Measurements from ENCODE around the gene SPRING1. TPM values are rescaled to one million over a fixed set of nuclear protein-coding genes. Genes with fewer than 3 reads are reported as not detected.
"Not testable (repeated sequence)": the region's sequence is repeated elsewhere in the genome, so short reads cannot be mapped to it uniquely, and the experiment has no call there.

The SPRING1 gene
- total and polyA plus RNA-seq, 7 experiments from 2014 or later: 12.1 to 29.5 (median 23.5) TPM

DNA sequence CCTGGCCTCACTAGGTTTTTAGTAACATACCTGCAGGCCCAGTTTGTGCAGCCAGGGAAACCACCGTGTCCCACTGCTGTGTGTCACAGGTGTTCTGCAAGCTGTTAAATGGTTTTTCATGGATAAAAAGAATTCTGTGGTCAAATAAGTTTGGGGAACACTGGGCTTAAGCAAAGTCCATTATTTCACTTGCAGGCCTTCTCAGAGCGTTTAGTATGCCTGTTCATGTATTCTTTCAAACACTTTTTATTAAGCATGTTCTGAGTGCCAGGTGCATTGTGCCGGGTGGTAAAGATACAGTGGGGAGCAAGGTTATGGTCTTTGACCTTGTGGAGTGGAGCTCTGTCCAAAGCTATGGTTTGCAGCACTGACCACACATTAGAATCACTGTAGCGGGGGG, 7.7 kb upstream of the SPRING1 start:
- Mint-ChIP-seq H3K27ac (no peak overlapping the region), H3K9me3 (no peaks in the 10 kb centered on the region), H3K27me3 (no peaks in the 10 kb centered on the region), H3K4me1 (no peaks in the 10 kb centered on the region), H3K36me3 (peaks cover 0 to 10% (median 0%) of the 10 kb centered on the region in 5 donors), H3K4me3 (no peak overlapping the region)
- no peaks in the 10 kb centered on the region for H3K27me3 ChIP-seq (ENCODE audit: control insufficient read depth in 2 of 2, insufficient read depth in 2 of 2, low read length in 2 of 2)
- ATAC-seq (no peak), DNase-seq (no peak)
- CTCF ChIA-PET: no interaction called here
- no peak overlapping the region for H3K27ac ChIP-seq (ENCODE audit: low read depth, low read length)
- H3K9me3 ChIP-seq (ENCODE audit: control insufficient read depth in 2 of 3, low read length in 3 of 3): no peaks in the 10 kb centered on the region
- H3K4me3 ChIP-seq (ENCODE audit: low read length): no peak overlapping the region
- POLR2A ChIA-PET: no interaction called here
- intact Hi-C loops (cut with micrococcal nuclease): no loop called here
- H3K36me3 ChIP-seq (ENCODE audit: control insufficient read depth in 2 of 3, insufficient read depth in 3 of 3, low read length in 3 of 3): no peaks in the 10 kb centered on the region
- no peaks in the 10 kb centered on the region for H3K4me1 ChIP-seq (ENCODE audit: control insufficient read depth in 2 of 2, insufficient read depth in 2 of 2, low read length in 2 of 2)

DNA sequence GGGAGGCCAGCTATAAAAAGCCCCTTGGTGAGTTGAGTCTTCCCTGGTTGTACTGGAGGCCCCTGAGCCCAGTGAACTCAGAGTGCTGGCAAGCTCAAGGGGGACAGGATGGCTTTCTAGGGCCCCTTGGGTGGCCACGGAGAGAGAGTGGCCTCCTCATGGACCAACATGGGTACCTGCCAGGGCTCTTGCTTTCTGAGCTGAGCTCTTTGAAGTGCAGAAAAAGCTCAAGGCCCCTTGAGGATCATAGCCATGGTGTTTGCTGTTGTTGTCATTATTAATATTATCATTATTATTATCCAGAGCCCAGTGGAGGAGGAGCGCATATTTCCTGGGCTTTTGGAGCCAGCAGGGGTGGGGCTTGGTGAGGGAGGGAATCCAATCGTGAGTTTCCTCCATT, 6.9 kb upstream of the SPRING1 start:
- POLR2A ChIA-PET: no interaction called here
- H3K4me1 Mint-ChIP-seq: no peaks in the 10 kb centered on the region
- intact Hi-C loops (cut with micrococcal nuclease): no loop called here
- H3K36me3 Mint-ChIP-seq: peaks cover 0 to 10% (median 0%) of the 10 kb centered on the region in 5 donors
- no peaks in the 10 kb centered on the region for H3K9me3 ChIP-seq (ENCODE audit: control insufficient read depth in 2 of 3, low read length in 3 of 3)
- no peaks in the 10 kb centered on the region for H3K27me3 Mint-ChIP-seq
- ATAC-seq (no peak), DNase-seq (no peak)
- H3K36me3 ChIP-seq (ENCODE audit: control insufficient read depth in 2 of 3, insufficient read depth in 3 of 3, low read length in 3 of 3): no peaks in the 10 kb centered on the region
- H3K4me1 ChIP-seq (ENCODE audit: control insufficient read depth in 2 of 2, insufficient read depth in 2 of 2, low read length in 2 of 2): no peaks in the 10 kb centered on the region
- H3K27ac ChIP-seq (ENCODE audit: low read depth, low read length): no peak overlapping the region
- no peak overlapping the region for H3K4me3 Mint-ChIP-seq
- no peaks in the 10 kb centered on the region for H3K27me3 ChIP-seq (ENCODE audit: control insufficient read depth in 2 of 2, insufficient read depth in 2 of 2, low read length in 2 of 2)
- CTCF ChIA-PET: no interaction called here
- no peak overlapping the region for H3K27ac Mint-ChIP-seq
- H3K9me3 Mint-ChIP-seq: no peaks in the 10 kb centered on the region
- no peak overlapping the region for H3K4me3 ChIP-seq (ENCODE audit: low read length)

DNA sequence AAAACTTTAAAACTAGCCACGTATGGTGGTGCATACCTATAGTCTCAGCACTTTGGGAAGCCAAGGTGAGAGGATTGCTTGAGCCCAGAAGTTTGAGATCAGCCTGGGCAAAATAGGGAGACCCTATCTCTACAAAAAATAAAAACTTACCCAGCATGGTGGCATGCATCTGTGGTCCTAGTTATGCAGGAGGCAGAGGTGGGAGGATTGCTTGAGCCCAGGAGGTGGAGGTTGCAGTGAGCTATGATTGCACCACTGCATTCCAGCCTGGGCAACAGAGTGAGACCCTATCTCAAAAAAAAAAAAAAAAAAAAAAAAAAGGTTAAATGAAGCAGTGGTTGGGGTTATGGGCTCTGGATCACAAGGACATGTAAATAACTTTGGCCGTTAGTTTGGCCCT, 4.9 kb upstream of the SPRING1 start:
- H3K27me3 ChIP-seq (ENCODE audit: control insufficient read depth in 2 of 2, insufficient read depth in 2 of 2, low read length in 2 of 2); H3K27me3 Mint-ChIP-seq; H3K4me3 ChIP-seq (ENCODE audit: low read length); H3K4me3 Mint-ChIP-seq; H3K9me3 Mint-ChIP-seq; H3K27ac ChIP-seq (ENCODE audit: low read depth, low read length); H3K9me3 ChIP-seq (ENCODE audit: control insufficient read depth in 2 of 3, low read length in 3 of 3); intact Hi-C loops (cut with micrococcal nuclease); POLR2A ChIA-PET; H3K27ac Mint-ChIP-seq; ATAC-seq; H3K4me1 ChIP-seq (ENCODE audit: control insufficient read depth in 2 of 2, insufficient read depth in 2 of 2, low read length in 2 of 2); H3K36me3 ChIP-seq (ENCODE audit: control insufficient read depth in 2 of 3, insufficient read depth in 3 of 3, low read length in 3 of 3); DNase-seq; CTCF ChIA-PET: not testable (repeated sequence)
- Mint-ChIP-seq H3K4me1 (peaks cover 3 to 16% (median 12%) of the 10 kb centered on the region in 7 donors), H3K36me3 (peaks cover 0 to 10% (median 0%) of the 10 kb centered on the region in 5 donors)

DNA sequence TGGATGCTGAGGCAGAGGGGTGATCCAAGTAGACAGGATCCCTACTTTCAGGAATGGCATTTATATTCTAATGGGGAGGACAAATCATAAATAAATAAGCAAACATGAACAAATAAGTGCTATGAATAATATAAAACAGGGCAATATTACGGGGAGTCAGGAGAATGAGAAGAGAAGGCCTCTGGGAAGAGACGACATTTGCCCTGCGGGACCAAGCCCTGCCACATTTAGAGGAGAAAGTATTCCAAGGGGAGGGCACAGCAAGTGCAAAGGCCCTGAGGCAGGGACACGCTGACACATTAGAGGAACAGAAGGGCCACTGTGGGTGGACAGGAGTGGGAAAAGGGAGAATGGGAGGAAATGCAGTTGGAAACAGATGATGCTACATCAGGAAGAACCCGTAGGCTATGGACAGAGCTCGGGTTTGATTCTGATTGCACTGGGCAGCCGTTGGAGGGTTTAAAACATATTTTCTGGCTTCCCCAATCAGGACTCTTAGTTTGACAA, 1.6 kb upstream of the SPRING1 start:
- no peak overlapping the region for H3K4me3 ChIP-seq (ENCODE audit: low read length)
- Mint-ChIP-seq H3K27ac (peak overlapping the region in 2 of 9 donors; percentile 59 to 90), H3K36me3 (peaks cover 4 to 16% (median 8%) of the 10 kb centered on the region in 5 donors), H3K4me3 (peak overlapping the region in 3 of 10 donors; percentile 45 to 97 (median 97)), H3K4me1 (peaks cover 18 to 38% (median 31%) of the 10 kb centered on the region in 7 donors), H3K9me3 (no peaks in the 10 kb centered on the region), H3K27me3 (no peaks in the 10 kb centered on the region)
- ATAC-seq: no peak
- H3K4me1 ChIP-seq (ENCODE audit: control insufficient read depth in 2 of 2, insufficient read depth in 2 of 2, low read length in 2 of 2): peaks cover 4 to 12% of the 10 kb centered on the region in 2 donors
- no peaks in the 10 kb centered on the region for H3K9me3 ChIP-seq (ENCODE audit: control insufficient read depth in 2 of 3, low read length in 3 of 3)
- ChIA-PET POLR2A (no interaction called here), CTCF (no interaction called here)
- peaks cover 0 to 8% (median 5%) of the 10 kb centered on the region in 3 experiments for H3K36me3 ChIP-seq (ENCODE audit: control insufficient read depth in 2 of 3, insufficient read depth in 3 of 3, low read length in 3 of 3)
- intact Hi-C loops (cut with micrococcal nuclease): loop anchor here (2.0 to 10.0 kb wide), 6 partner anchors 183 to 1633 kb away; partner anchors contain the start of genes PEBP1 (in 1 of the 2), RFC5 (in 1 of the 2), TAOK3 (in 1 of the 2) and WSB2 (in 1 of the 2)
- no peak overlapping the region for H3K27ac ChIP-seq (ENCODE audit: low read depth, low read length)
- H3K27me3 ChIP-seq (ENCODE audit: control insufficient read depth in 2 of 2, insufficient read depth in 2 of 2, low read length in 2 of 2): no peaks in the 10 kb centered on the region
- no peak for DNase-seq

DNA sequence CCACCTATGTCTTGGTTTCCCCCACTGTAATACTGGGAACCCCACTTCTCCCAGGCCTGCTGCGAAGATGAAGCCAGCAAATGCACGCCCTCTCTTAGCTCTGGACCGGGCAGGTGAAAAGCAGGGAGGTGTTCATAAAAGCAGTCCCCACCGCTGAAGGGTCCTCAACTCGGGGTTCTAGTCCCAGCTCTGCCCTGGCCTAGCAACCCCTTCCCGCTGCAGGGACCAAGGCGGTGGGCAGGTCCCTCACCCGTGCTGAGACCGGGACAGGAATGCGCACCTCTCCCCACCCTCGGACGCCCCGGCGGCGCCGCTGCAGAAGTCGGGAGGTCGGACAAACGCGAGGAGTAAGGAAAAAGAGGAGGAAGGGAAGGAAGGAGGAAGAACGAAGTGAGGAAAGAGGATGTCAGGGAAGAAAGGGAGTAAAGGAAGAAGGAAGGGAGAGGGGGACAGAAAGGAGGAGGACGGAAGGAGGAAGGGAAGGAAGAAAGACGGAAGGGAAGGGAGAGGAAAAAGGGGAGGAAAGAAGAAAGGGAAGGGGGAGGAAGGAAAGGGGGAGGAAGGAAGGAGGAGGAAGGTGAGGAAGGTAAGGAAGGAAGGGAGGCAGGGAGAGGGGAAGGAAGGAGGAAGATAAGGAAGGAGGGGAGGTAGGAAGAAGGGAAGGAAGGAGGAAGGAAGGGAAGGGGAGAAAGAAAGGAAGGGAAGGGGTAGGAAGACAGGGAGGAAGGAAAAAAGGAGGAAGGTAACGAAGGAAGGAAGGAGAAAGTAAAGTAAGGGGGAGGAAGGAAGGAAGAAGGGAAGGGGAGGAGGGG, 701 bp downstream of the SPRING1 start:
- H3K27ac Mint-ChIP-seq: peak overlapping the region; percentile 75 to 90 (median 85)

DNA sequence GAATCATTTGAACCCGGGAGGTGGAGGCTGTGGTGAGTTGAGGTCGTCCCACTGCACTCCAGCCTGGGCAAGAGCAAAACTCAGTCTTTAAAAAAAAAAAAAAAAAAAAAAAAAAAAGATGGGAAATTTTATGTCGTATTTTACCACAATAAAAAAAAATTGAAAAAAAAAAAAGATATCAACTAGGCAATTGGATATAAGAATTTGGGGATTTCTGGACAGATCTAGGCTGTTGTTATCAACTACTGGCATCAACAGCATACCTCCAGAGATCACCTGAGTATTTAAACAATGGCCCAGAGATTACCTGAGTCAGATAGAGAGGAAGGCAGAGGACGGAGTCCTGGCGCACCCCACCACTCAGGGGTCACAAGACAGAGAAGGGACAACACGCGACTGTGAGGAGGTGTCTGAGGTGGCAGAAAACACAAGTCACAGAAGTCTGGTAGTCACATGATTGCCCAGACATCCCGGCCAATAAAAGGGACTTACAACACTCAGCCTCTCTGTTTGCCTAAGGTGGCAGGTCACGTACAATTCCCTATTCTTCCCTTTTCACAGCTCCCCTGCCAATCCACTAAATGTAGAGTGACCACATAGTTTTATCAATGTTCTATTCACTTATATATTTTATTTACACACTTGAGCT, 1.8 kb downstream of the SPRING1 start:
- H3K27ac Mint-ChIP-seq: peak overlapping the region in 5 of 9 donors; percentile 34 to 86 (median 55)
- Histone ChIP-seq H3K4me1 (ENCODE audit: control insufficient read depth in 2 of 2, insufficient read depth in 2 of 2, low read length in 2 of 2) (peaks cover 4 to 12% of the 10 kb centered on the region in 2 donors), H3K9me3 (ENCODE audit: control insufficient read depth in 2 of 3, low read length in 3 of 3) (no peaks in the 10 kb centered on the region), H3K27me3 (ENCODE audit: control insufficient read depth in 2 of 2, insufficient read depth in 2 of 2, low read length in 2 of 2) (no peaks in the 10 kb centered on the region), H3K27ac (ENCODE audit: low read depth, low read length) (no peak overlapping the region), H3K36me3 (ENCODE audit: control insufficient read depth in 2 of 3, insufficient read depth in 3 of 3, low read length in 3 of 3) (peaks cover 0 to 16% (median 5%) of the 10 kb centered on the region in 3 experiments), H3K4me3 (ENCODE audit: low read length) (peak overlapping the region; percentile 75)
- CTCF ChIA-PET: interaction anchor here (1.5 kb wide), 1 partner anchor 32 kb away, joined by 5 read pairs; no protein-coding TSS in a partner anchor
- no peaks in the 10 kb centered on the region for H3K27me3 Mint-ChIP-seq
- intact Hi-C loops (cut with micrococcal nuclease): loop anchor here (5.0 to 10.0 kb wide), 5 partner anchors 186 to 1399 kb away; partner anchors contain the start of genes PEBP1 (in 1 of the 2), RFC5 (in 1 of the 2) and WSB2 (in 1 of the 2)
- H3K4me3 Mint-ChIP-seq: peak overlapping the region; percentile 86 to 100 (median 94)
- no peak for ATAC-seq
- H3K36me3 Mint-ChIP-seq: peaks cover 11 to 25% (median 12%) of the 10 kb centered on the region in 5 donors
- POLR2A ChIA-PET: interaction anchor here (0.6 kb wide), 1 partner anchor 54 kb away, joined by 3 read pairs; no protein-coding TSS in a partner anchor
- no peak for DNase-seq
- H3K9me3 Mint-ChIP-seq: no peaks in the 10 kb centered on the region
- H3K4me1 Mint-ChIP-seq: peaks cover 21 to 53% (median 45%) of the 10 kb centered on the region in 7 donors

More for the DNA sequence above, 701 bp downstream of the SPRING1 start:
- ChIA-PET POLR2A (no interaction called here), CTCF (interaction anchor here (1.5 kb wide), 1 partner anchor 34 kb away, joined by 5 read pairs; no protein-coding TSS in a partner anchor)
- intact Hi-C loops (cut with micrococcal nuclease): loop anchor here (5.0 to 10.0 kb wide), 5 partner anchors 185 to 1398 kb away; partner anchors contain the start of genes PEBP1 (in 1 of the 2), RFC5 (in 1 of the 2) and WSB2 (in 1 of the 2)
- ATAC-seq (no peak), DNase-seq (peak in 2 of 9 donors; percentile 2 to 28)
- peak overlapping the region; percentile 86 to 100 (median 94) for H3K4me3 Mint-ChIP-seq
- Histone ChIP-seq H3K4me1 (ENCODE audit: control insufficient read depth in 2 of 2, insufficient read depth in 2 of 2, low read length in 2 of 2) (peaks cover 4 to 12% of the 10 kb centered on the region in 2 donors), H3K4me3 (ENCODE audit: low read length) (peak overlapping the region; percentile 75), H3K27ac (ENCODE audit: low read depth, low read length) (peak overlapping the region; percentile 75), H3K36me3 (ENCODE audit: control insufficient read depth in 2 of 3, insufficient read depth in 3 of 3, low read length in 3 of 3) (peaks cover 0 to 9% (median 5%) of the 10 kb centered on the region in 3 experiments), H3K9me3 (ENCODE audit: control insufficient read depth in 2 of 3, low read length in 3 of 3) (no peaks in the 10 kb centered on the region), H3K27me3 (ENCODE audit: control insufficient read depth in 2 of 2, insufficient read depth in 2 of 2, low read length in 2 of 2) (no peaks in the 10 kb centered on the region)
- no peaks in the 10 kb centered on the region for H3K9me3 Mint-ChIP-seq
- H3K27me3 Mint-ChIP-seq: no peaks in the 10 kb centered on the region
- peaks cover 18 to 50% (median 40%) of the 10 kb centered on the region in 7 donors for H3K4me1 Mint-ChIP-seq
- peaks cover 11 to 25% (median 12%) of the 10 kb centered on the region in 5 donors for H3K36me3 Mint-ChIP-seq
